Kidney epithelial cell (primary cell): ENCODE measurements around the gene DNAH8. TPM values are rescaled to one million over a fixed set of nuclear protein-coding genes. Genes with fewer than 3 reads are reported as not detected.

Experiments used
- DNase-seq: peaks from one replicate; pipeline ENCODE4 v3.0.0-alpha.2; 2010; ENCODE audit warnings: low read depth
- H3K27me3 ChIP-seq: 2 replicates; pipeline ENCODE4 v1.6.0; 2011; ENCODE audit warnings: low read length; ENCODE audit not compliant: control insufficient read depth, insufficient read depth
- H3K36me3 ChIP-seq: 2 replicates; pipeline ENCODE4 v1.5.1; 2011; ENCODE audit warnings: low read length; ENCODE audit not compliant: control insufficient read depth, insufficient read depth
- H3K4me3 ChIP-seq: 2 replicates; pipeline ENCODE4 v1.5.1; 2011; ENCODE audit warnings: low read depth, mild to moderate bottlenecking, control low read depth, low read length
- CTCF ChIP-seq: IDR thresholded peaks from 2 replicates; pipeline ENCODE4 v1.5.1; 2011; ENCODE audit warnings: mild to moderate bottlenecking, moderate library complexity, low read length, control low read depth, inconsistent platforms; ENCODE audit not compliant: insufficient read depth, poor library complexity, severe bottlenecking
- total RNA-seq: library from RNA; depleted of rRNA; stranded (reverse); fragments of >200 nt; gene quantifications from 2 replicates; pipeline ENCODE4 v1.2.3, GENCODE V29; 2015

The DNAH8 gene
- total RNA-seq, 1 donor from 2014 or later: not detected

GRCh38 chr6:38678178-38678760 is 36.8 kb upstream of the DNAH8 start:
- no peaks in the 10 kb centered on the region for H3K36me3 ChIP-seq
- DNase-seq: no peak
- no peak for TF ChIP-seq CTCF
- H3K27me3 ChIP-seq: no peaks in the 10 kb centered on the region
- no peak overlapping the region for H3K4me3 ChIP-seq

- no peak for TF ChIP-seq CTCF
- Histone ChIP-seq H3K27me3 (no peaks in the 10 kb centered on the region), H3K4me3 (no peak overlapping the region), H3K36me3 (no peaks in the 10 kb centered on the region)
- DNase-seq: no peak
These were observed 35.4 kb upstream of the DNAH8 start for GRCh38 chr6:38679668-38680067.

GRCh38 chr6:38681850-38682249 is 33.3 kb upstream of the DNAH8 start:
- no peaks in the 10 kb centered on the region for H3K36me3 ChIP-seq
- no peak for DNase-seq
- TF ChIP-seq CTCF: no peak
- H3K4me3 ChIP-seq: no peak overlapping the region
- no peaks in the 10 kb centered on the region for H3K27me3 ChIP-seq

GRCh38 chr6:38684237-38684636 is 30.9 kb upstream of the DNAH8 start:
- Histone ChIP-seq H3K27me3 (no peaks in the 10 kb centered on the region), H3K36me3 (no peaks in the 10 kb centered on the region), H3K4me3 (no peak overlapping the region)
- DNase-seq: no peak
- no peak for TF ChIP-seq CTCF

GRCh38 chr6:38684904-38685303 is 30.2 kb upstream of the DNAH8 start:
- H3K4me3 ChIP-seq: no peak overlapping the region
- no peak for TF ChIP-seq CTCF
- H3K27me3 ChIP-seq: no peaks in the 10 kb centered on the region
- DNase-seq: no peak
- no peaks in the 10 kb centered on the region for H3K36me3 ChIP-seq
